ENCODE measurements around the gene PTGFRN.

Gene PTGFRN

GRCh38 chr1:116889380-116889779 lies 20.3 kb upstream of the PTGFRN start:
- DNase-seq: peak; percentile 61 to 71 (median 70)

GRCh38 chr1:116891396-116892079 lies 18.2 kb upstream of the PTGFRN start:
- no peak for DNase-seq

- no peak for DNase-seq
Observed at GRCh38 chr1:116895073-116895472, 14.6 kb upstream of the PTGFRN start.

- no peak for DNase-seq
Observed at GRCh38 chr1:116899529-116899928, 10.2 kb upstream of the PTGFRN start.

GRCh38 chr1:116900471-116901365 lies 9.0 kb upstream of the PTGFRN start:
- no peak for DNase-seq

GRCh38 chr1:116902027-116902426 lies 7.7 kb upstream of the PTGFRN start:
- DNase-seq: no peak

GRCh38 chr1:116902723-116903383 lies 6.9 kb upstream of the PTGFRN start:
- DNase-seq: no peak

- no peak for DNase-seq
Observed at GRCh38 chr1:116904791-116905320, 4.9 kb upstream of the PTGFRN start.

GRCh38 chr1:116906812-116907211 lies 2.9 kb upstream of the PTGFRN start:
- DNase-seq: no peak

GRCh38 chr1:116907351-116907750 lies 2.4 kb upstream of the PTGFRN start:
- DNase-seq: no peak

GRCh38 chr1:116908266-116908665 lies 1.4 kb upstream of the PTGFRN start:
- no peak for DNase-seq

GRCh38 chr1:116908820-116909511 lies 750 bp upstream of the PTGFRN start:
- DNase-seq: no peak

- peak; percentile 53 to 63 (median 55) for DNase-seq
Observed at GRCh38 chr1:116910379-116911187, 867 bp downstream of the PTGFRN start.

- no peak for DNase-seq
Observed at GRCh38 chr1:116911188-116911553, 1.5 kb downstream of the PTGFRN start.

GRCh38 chr1:116911779-116912469 lies 2.2 kb downstream of the PTGFRN start:
- DNase-seq: no peak

- no peak for DNase-seq
Observed at GRCh38 chr1:116912846-116913245, 3.1 kb downstream of the PTGFRN start.

- no peak for DNase-seq
Observed at GRCh38 chr1:116913941-116914340, 4.2 kb downstream of the PTGFRN start.

GRCh38 chr1:116914667-116915066 lies 5.0 kb downstream of the PTGFRN start:
- DNase-seq: no peak

- no peak for DNase-seq
Observed at GRCh38 chr1:116915086-116915661, 5.5 kb downstream of the PTGFRN start.

- no peak for DNase-seq
Observed at GRCh38 chr1:116916002-116916401, 6.3 kb downstream of the PTGFRN start.
